HG03045 (cell line): ENCODE data around the gene RPTOR.

Experiments
- ATAC-seq: cut with Tn5 transposase; IDR thresholded peaks from one replicate; pipeline ENCODE4 v1.9.1; 2021; ENCODE audit warnings: mild to moderate bottlenecking, moderate library complexity; ENCODE audit not compliant: unreplicated experiment

Gene RPTOR

DNA sequence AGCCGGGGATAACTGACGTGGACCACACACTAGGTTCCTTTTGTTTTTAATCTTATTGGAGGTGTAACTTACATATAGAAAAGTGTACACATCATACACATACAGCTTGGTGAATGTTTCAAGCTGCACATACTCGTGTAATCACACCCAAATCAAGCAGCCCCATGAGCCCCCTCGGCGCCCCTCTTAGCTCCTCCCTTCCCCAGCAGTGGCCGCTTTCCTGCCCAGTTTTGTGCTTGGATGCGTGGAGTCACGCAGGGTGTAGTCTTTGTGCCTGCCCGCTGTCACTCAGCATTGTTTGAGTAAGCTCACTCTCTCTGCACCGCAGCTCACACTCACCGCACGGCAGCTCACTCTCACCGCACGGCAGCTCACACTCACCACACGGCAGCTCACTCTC lies 295.3 kb downstream of the RPTOR start:
- ATAC-seq = no peak

DNA sequence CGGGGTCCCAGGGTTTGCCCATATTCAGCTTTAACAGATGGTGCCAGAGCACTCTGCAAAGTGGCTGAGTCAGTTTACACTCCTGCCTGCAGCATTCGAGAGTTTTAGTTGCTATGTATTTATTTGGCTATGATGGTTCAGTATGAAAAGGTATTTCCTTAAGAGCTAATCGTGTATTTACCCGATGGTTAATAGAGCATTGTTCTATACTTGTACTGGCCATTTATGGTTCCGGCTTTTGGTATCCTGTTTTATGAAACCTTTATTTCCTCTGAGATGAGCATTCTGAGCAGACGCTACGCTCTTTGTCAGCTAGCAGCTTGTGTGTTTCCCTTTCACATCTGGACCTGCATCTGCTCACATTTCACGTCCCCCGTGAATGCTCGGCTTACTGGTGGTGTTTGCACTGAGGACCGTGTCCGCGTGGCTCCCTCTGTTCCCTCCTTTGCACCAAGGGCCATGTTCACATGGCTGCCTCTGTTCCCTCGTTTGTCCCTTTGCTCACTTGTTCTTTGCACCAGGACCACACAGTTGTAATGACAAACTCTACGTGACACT lies 297.9 kb downstream of the RPTOR start:
- ATAC-seq = no peak

DNA sequence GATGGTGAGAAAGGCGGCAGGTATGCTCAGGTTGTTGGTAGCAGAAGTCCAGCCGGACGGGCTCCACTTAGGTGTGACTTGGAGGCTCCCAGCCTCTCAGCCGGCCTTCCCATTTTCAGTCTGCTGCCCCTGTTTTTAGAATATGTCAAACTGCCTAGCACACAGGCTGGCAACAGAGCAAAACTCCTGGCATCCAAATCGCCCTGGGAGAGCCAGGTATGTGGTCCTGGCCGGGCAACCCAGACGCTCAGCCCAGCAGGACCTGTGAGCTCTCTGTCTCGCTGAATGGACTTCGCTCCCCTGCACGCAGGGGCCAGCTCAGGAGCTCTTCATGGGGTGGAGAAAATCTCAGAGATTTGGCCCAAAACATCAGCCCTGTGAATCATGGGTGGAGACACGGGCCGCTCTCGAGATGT lies 299.1 kb downstream of the RPTOR start:
- ATAC-seq = no peak

DNA sequence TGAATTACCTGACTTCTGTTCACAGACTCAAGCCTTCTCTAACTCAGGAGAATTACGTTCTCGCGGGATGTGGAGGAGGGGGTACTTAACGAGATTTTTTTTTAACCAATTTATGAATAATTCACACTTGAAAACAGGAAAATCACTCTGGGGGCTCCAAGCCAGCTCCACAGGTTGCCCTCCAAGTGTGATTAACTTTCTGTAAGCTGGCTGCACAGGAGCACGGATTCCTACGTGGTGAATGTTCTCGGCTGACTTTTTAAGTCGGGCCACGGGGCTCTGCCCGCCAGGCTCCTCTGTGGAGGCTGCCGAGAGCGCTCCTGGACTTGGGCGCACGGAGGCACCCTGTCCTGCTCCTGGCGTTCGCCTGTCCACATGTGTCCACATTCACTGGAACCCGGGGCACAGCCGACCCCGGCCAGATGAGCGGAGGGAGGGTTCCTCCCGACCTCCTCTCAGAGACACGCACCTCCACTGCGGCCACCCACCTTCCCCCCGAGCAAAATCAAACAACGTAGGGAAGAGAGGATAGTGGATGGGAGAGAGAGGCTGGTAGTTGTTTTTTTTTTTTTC lies 299.9 kb downstream of the RPTOR start:
- ATAC-seq = no peak

DNA sequence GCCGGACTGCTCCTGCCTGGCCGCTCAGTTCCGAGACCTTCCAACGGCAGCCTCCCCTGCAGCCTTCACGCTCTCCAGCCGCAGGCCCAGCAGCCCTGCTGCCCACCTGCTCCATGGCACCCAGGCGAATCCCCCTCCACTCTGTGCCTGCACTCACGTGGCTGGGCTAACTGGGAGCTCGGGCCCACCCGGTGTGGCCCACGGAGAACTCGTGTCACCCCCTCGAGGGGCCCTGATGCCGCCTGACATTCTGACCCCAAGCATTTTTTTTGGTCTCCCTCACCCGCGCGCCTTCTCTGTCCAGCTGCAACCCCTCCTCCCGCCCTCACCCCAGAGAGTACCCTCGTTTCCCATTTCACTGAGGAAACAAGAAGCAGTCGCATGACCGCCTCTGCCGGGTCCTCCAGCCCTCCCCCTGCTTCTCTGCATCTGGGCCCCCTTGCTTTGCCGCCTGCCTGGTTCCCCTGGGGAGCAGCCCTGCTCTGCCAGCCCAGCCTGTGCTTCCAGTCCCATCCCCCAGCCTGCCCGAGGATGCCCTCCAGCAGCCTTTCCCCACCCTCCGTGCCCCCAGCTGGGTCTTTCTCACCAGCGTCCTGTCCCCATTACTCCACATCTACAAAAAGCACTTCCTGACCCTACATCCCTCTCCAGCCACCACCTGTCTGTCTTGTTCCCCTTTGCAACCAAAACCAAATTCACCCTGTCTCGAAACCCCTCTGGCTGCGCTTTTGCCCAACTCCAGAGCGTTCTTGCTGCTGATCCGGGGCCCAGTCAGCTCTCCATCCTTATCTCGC lies 300.6 kb downstream of the RPTOR start:
- no peak for ATAC-seq

GRCh38 chr17:80845863-80846671 lies 301.4 kb downstream of the RPTOR start:
- ATAC-seq = no peak

DNA sequence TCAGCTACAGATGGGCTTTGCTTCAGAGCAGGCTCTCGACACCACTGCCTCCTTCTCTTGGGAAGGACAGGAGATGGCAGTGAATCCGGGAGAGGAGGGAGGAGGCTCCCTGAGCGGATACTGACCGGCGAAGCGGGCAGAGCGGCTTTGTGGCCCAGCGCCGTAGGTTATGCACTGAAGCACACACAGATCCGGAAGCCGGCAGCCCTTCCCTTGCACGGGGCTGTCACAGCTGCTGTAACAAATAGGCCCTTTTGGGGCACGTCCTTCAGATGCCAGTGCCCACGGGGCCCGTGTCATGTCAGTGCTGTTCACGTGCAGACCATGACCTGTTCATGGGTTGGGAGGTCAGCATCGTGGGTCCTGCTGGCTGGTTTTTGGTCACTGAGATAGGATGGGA lies 302.3 kb downstream of the RPTOR start:
- ATAC-seq = no peak

DNA sequence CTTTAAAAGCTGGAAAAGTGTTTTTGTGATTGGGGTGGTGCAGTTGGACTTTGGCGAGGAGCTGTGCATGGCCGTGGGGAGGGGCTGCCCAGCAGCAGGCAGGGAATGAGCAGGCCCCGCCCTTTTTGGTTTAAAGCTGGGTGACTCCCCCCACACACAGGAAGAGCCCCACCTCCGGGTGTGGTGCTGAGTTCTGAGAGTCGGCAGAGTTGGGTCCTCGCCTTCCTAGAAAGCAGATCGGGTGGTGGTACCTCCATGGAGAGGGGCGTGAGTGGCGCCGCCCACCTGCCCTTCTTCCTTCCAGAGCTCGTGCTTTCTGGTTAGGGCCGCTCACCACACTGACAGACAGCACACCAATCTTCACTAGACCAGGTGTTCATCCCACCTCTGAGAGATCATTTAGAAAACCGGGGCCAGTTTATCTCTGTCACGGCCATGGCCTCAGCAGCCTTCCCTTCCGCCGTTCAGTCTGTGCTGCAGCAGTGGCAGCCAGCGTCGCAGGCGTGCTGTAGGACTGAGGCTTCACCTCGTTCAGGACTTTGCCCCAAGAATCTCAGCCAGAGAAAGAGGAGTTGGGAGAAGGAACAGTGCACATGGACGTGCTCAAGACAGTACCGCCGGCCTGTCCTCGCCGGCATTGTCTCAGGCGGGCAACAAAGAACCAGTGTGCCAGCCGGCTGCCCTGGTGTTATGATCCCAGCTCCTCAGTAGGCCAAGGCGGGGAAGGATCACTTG lies 303.0 kb downstream of the RPTOR start:
- no peak for ATAC-seq

GRCh38 chr17:80848449-80849102 lies 303.9 kb downstream of the RPTOR start:
- ATAC-seq = no peak

GRCh38 chr17:80849119-80849518 lies 304.5 kb downstream of the RPTOR start:
- no peak for ATAC-seq

GRCh38 chr17:80850109-80850508 lies 305.5 kb downstream of the RPTOR start:
- ATAC-seq = no peak

- ATAC-seq = no peak
Observed at GRCh38 chr17:80850817-80851216, 306.2 kb downstream of the RPTOR start.

DNA sequence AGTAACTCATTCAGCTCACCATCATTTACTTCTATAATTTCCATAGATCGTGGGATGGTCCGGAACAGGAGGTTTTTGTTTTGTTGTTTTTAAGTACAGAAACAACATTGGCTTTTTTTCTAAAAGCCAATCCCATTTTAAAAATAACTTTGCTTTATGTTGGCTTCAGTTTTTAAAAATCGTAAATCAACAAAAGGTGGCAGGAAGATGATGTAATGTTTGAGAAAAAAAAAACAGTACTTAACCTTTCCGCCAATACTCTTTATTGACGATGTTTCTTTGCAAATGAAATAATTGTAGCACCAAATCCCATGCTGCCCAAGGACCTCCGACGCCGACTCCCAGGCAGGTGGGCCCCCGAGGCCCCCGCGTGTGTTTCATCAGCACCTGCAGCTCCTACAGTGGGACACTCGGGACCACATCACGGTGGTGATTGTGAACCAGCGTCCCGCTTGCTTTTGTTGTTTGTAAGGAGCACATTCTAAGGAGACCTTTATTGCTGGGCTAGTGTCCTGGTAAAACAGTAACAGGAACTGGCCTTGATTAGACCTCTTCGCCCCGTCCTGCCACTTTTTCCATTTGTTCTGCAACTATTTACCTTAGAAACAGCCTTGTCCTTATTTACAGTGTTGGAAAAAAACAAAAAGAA lies 306.8 kb downstream of the RPTOR start:
- no peak for ATAC-seq

DNA sequence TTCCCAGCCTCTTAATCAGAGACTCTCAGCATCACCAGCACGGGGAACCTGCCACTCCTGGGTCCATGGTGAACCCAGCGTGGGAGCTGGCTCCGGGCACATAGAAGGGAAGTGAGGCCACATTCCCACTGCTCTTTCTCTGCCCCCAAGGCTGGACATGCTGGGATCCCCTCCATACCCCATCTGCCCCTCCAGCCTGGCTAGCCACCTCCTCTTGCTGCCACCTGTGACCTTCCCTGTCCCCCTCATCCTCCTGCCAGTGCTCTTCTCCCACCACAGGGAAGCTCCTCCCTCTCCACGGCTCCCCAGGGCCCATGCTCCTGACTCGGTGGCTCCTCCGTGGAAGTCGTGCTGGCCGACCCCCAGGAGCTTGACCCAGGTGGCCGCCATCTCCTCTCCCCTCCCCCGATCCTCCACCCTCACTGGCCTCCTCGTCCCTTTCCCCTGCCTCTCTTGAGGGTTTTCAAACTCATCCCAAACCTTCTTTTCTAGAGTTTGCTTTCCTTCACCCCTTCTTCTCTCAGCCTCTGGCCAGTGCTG lies 307.9 kb downstream of the RPTOR start:
- ATAC-seq = no peak

GRCh38 chr17:80853076-80853475 lies 308.4 kb downstream of the RPTOR start:
- ATAC-seq = no peak

DNA sequence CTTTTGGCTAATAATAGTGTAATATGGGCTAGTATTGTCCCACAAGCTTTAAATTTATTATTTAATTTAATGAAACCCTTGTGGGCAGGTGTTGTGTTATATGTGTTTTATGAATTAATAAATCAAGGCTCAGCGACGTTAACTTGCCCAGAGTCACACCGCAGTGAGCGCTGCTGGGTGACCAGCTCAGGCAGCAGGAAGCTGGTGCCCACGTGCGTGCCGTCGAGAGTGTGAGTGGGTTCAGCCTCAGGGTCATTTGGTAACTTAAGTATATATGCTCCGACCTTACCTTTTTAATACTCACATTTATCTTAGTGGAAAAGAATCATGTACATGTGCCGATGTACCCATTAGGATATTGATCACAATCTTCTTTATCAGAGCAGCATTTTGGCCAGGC lies 309.6 kb downstream of the RPTOR start:
- no peak for ATAC-seq

DNA sequence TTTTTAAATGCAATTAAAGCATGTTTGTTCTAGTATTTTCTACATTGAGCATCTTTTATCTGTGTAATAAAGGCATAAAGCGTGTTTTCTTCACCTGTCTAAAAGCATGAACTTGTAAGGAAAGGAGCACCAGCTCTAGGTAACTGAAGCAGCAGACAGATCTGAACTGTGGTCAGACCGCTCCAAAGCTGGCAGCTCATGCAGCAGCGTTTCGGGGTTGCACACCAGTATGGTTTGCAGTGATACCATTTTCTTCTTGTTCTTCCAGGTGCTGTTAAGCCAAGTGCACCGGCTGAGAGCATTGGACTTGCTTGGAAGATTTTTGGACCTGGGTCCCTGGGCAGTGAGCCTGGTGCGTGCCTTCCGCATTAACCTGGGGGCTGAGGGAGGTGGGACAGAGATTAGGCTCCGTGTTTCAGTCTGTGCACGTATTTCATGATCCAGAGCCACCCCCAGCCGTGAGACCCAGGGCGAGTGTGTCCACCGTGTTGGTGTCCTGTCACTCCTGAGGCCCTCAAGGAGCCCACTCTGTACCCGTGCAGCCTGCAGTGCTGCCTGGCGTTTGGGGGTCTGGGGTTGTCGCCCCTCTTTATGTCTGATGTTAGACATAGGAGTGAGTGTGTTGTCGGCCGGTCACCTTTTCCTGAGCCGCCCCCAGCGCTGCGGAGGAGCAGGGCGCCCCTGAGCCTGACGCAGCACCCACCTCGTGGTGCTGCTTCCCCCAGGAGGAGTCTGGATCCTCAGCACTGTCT lies 310.7 kb downstream of the RPTOR start:
- no peak for ATAC-seq

DNA sequence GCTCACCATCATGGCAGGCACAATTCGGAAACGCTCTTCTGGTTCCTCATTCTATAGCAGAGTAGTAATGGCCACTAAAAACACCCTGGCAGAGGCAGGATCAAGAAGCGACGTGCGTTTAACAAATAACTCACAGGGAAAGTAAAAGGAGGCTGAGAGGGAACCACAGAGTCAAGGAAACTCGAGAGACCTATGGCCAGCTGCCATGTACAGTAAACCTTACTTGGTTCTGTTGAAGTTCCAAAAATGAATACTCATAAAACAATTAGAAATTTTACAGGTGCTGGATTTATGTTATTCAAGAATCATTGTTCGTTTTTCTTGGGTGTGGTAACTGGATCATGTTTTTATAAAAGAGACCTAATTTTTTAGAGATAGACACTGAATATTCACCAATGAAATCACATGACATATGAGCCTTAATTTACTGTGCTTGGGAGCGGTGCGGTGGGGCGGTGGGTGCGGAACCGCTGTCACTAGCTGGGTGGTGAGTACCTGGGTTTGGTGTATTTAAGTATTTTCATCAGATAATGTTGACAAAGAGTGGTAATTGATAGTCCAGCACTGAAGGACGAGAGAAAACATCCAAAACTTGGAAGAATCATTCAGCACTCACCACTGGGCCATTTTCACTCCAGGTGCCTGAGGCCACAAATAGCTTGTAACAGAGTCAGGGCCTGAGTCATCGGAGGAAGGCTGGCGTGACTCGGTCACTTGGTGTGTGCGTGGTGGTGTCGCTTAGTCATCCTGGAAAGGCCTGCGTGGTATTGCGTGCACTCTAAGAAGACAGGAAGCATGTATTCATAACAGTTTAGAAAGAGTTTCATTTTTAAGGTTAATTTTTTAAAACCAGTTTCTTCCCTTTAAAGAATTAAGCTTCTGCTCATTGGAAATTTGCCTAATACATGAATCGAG lies 311.6 kb downstream of the RPTOR start:
- ATAC-seq = peak; percentile 61
